OCI-LY1 (cell line): ENCODE results near the gene CACNA1D.

Experiments
- EZH2 ChIP-seq: fragments of 200-600 bp; sonication (generic), shearing (Covaris generic); IDR thresholded peaks from 2 replicates; pipeline ENCODE4 v1.8.0; 2017; ENCODE audit warnings: borderline replicate concordance, mixed run types, mild to moderate bottlenecking, antibody characterized with exemption, low read length, moderate library complexity, mixed read lengths
- TF ChIP-seq, protein P1 (sequence below): fragments of 200-600 bp; sonication (generic), shearing (Covaris generic); IDR thresholded peaks from 2 replicates; pipeline ENCODE4 v1.5.1; 2017; ENCODE audit warnings: mild to moderate bottlenecking, antibody characterized with exemption, low read length, moderate library complexity, mixed read lengths

DNA sequence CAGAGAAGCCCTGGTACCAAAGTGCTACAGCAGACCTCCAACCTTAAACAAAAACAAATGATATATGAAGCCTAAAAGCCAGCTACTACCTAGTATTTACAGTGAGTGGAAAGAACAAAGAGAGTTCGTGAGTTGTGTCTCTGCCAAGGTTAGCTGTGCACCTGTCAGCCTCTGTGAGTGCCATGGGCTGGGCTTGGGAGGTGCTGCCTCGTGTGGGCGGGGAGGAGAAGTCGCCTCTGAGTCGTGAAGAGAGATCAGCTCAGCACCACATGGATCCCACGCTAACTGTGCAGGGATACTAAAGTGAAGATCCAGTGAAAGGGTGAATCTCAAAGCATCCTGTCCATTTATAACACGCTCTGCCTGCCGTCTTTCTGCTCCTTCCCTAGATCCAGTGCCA, 249.9 kb downstream of the CACNA1D start:
- TF ChIP-seq, protein P1, sequence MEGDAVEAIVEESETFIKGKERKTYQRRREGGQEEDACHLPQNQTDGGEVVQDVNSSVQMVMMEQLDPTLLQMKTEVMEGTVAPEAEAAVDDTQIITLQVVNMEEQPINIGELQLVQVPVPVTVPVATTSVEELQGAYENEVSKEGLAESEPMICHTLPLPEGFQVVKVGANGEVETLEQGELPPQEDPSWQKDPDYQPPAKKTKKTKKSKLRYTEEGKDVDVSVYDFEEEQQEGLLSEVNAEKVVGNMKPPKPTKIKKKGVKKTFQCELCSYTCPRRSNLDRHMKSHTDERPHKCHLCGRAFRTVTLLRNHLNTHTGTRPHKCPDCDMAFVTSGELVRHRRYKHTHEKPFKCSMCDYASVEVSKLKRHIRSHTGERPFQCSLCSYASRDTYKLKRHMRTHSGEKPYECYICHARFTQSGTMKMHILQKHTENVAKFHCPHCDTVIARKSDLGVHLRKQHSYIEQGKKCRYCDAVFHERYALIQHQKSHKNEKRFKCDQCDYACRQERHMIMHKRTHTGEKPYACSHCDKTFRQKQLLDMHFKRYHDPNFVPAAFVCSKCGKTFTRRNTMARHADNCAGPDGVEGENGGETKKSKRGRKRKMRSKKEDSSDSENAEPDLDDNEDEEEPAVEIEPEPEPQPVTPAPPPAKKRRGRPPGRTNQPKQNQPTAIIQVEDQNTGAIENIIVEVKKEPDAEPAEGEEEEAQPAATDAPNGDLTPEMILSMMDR = no peak
- TF ChIP-seq EZH2 = no peak
